Keratinocyte (primary cell): ENCODE data around the gene UNC13C. TPM values are rescaled to one million over a fixed set of nuclear protein-coding genes. Genes with fewer than 3 reads are reported as not detected.

Experiments
- DNase-seq: peaks from one replicate; pipeline ENCODE4 v3.0.0-alpha.2; 2011; ENCODE audit warnings: low read depth, missing footprints, low spot score
- FAIRE-seq: peaks from 2 replicates; lab custom pipeline; 2011; peaks lifted over from hg19 to GRCh38; lab: Jason Lieb, UNC
- H2AFZ ChIP-seq: 2 replicates; pipeline ENCODE4 v1.6.0; 2012; ENCODE audit warnings: low read length, control low read depth, inconsistent platforms; ENCODE audit not compliant: control insufficient read depth
- H3K27ac ChIP-seq: 2 replicates; pipeline ENCODE4 v1.5.1; 2011; ENCODE audit warnings: low read length; ENCODE audit not compliant: control insufficient read depth, insufficient read depth
- H3K27me3 ChIP-seq: 3 replicates; pipeline ENCODE4 v1.6.0; 2011; ENCODE audit warnings: low read length; ENCODE audit not compliant: control insufficient read depth, insufficient read depth; ENCODE audit errors: extremely low read depth
- H3K36me3 ChIP-seq, 2 experiments: 2 replicates in 1 of 2; 3 replicates in 1 of 2; pipeline ENCODE4 v1.5.1; 2011; ENCODE audit warnings: low read length in 2 of 2, mild to moderate bottlenecking in 1 of 2; ENCODE audit not compliant: control insufficient read depth in 2 of 2, insufficient read depth in 2 of 2; ENCODE audit errors: extremely low read depth in 1 of 2
- H3K4me1 ChIP-seq: 3 replicates; pipeline ENCODE4 v1.5.1; 2011; ENCODE audit warnings: low read length; ENCODE audit not compliant: control insufficient read depth, insufficient read depth; ENCODE audit errors: extremely low read depth
- H3K4me2 ChIP-seq: 3 replicates; pipeline ENCODE4 v1.6.0; 2011; ENCODE audit warnings: low read depth, low read length; ENCODE audit not compliant: control insufficient read depth, insufficient read depth; ENCODE audit errors: extremely low read depth
- H3K4me3 ChIP-seq, 3 experiments: fragments of 200-600 bp in 1 of 3; sonication (generic) in 1 of 3; 2 replicates in 2 of 3; 3 replicates in 1 of 3; pipeline ENCODE4 v1.5.1; 2011 to 2016; ENCODE audit warnings: low read length in 3 of 3, mild to moderate bottlenecking in 3 of 3, control low read depth in 2 of 3, inconsistent platforms in 1 of 3, low read depth in 1 of 3, mixed read lengths in 1 of 3, mixed run types in 1 of 3, moderate library complexity in 1 of 3; ENCODE audit not compliant: control insufficient read depth in 2 of 3, insufficient read depth in 2 of 3; ENCODE audit errors: extremely low read depth in 1 of 3
- H3K79me2 ChIP-seq: 2 replicates; pipeline ENCODE4 v1.6.0; 2012; ENCODE audit warnings: low read length; ENCODE audit not compliant: control insufficient read depth, insufficient read depth
- H3K9ac ChIP-seq: 3 replicates; pipeline ENCODE4 v1.6.0; 2011; ENCODE audit warnings: low read length; ENCODE audit not compliant: control insufficient read depth, insufficient read depth; ENCODE audit errors: extremely low read depth
- H3K9me1 ChIP-seq: 3 replicates; pipeline ENCODE4 v1.6.0; 2011; ENCODE audit warnings: low read length; ENCODE audit not compliant: control insufficient read depth, insufficient read depth; ENCODE audit errors: extremely low read depth
- H3K9me3 ChIP-seq: 2 replicates; pipeline ENCODE4 v1.5.1; 2012; ENCODE audit warnings: low read depth, low read length; ENCODE audit not compliant: control insufficient read depth
- H4K20me1 ChIP-seq: 3 replicates; pipeline ENCODE4 v1.6.0; 2011; ENCODE audit warnings: low read length; ENCODE audit not compliant: control insufficient read depth, insufficient read depth; ENCODE audit errors: extremely low read depth
- CTCF ChIP-seq, 3 experiments: IDR thresholded peaks in 1 of 3; conservative IDR thresholded peaks in 1 of 3; optimal IDR thresholded peaks in 1 of 3; 2 replicates in 2 of 3; 3 replicates in 1 of 3; pipeline versions ENCODE3 to v1.5.1; 2011; ENCODE audit warnings: low read length in 3 of 3, mild to moderate bottlenecking in 3 of 3, moderate library complexity in 2 of 3, control low read depth in 1 of 3, inconsistent platforms in 1 of 3; ENCODE audit not compliant: insufficient read depth in 2 of 3; ENCODE audit errors: extremely low read depth in 1 of 3
- EZH2 ChIP-seq: IDR thresholded peaks from one replicate; pipeline ENCODE4 v1.6.1; 2012; ENCODE audit warnings: inconsistent platforms, mild to moderate bottlenecking, low read length, moderate library complexity
- dilution Hi-C: fragments of 300-500 bp; cut with MboI; formaldehyde crosslinking; loops from one replicate; pipeline ENCODE4 v1.7.0; 2020; ENCODE audit warnings: low sequenced_read_pairs; ENCODE audit not compliant: extremely low pct_ligation_motif_present
- polyA plus RNA-seq, 5 experiments: library from polyadenylated mRNA; depleted of rRNA in 3 of 5; stranded (reverse) in 3 of 5; stranded (forward) in 1 of 5; unstranded in 1 of 5; fragments of >200 nt; gene quantifications; 1 replicate in 1 of 5; 2 replicates in 3 of 5; 3 replicates in 1 of 5; pipeline versions ENCODE4 v1.2.1 to v1.2.3, GENCODE V29; 2011 to 2012; ENCODE audit warnings: missing spikeins in 2 of 5, low read depth in 1 of 5, low replicate concordance in 1 of 5

UNC13C gene
- polyA plus RNA-seq, 1 donor (not counting 4 experiments of a cell fraction or from before 2014, with no cell fraction given), result not detected

- no peak for DNase-seq
- TF ChIP-seq EZH2 (no peak), CTCF (optimal IDR thresholded peaks at IDR 0.05 in 1 of 3, IDR thresholded peaks at IDR 0.05 in 1 of 3, conservative IDR thresholded peaks at IDR 0.05 in 1 of 3; ENCODE audit: extremely low read depth in 1 of 3, insufficient read depth in 2 of 3, low read length in 3 of 3) (no peak)
- H3K4me3 ChIP-seq, result no peak overlapping the region
- no peak overlapping the region for H2AFZ ChIP-seq
- H3K9me3 ChIP-seq, result no peaks in the 10 kb centered on the region
- no peak overlapping the region for H3K4me2 ChIP-seq
- no peaks in the 10 kb centered on the region for H3K36me3 ChIP-seq
- H3K79me2 ChIP-seq, result no peaks in the 10 kb centered on the region
- no peak for FAIRE-seq
- H3K27ac ChIP-seq, result no peak overlapping the region
- no peaks in the 10 kb centered on the region for H3K9me1 ChIP-seq
- no peaks in the 10 kb centered on the region for H3K27me3 ChIP-seq
- H3K9ac ChIP-seq, result no peak overlapping the region
- H3K4me1 ChIP-seq, result no peaks in the 10 kb centered on the region
- no peaks in the 10 kb centered on the region for H4K20me1 ChIP-seq
- dilution Hi-C loops, result no loop called here
These were observed 228.5 kb downstream of the UNC13C start for GRCh38 chr15:54206586-54207321.

- DNase-seq (no peak), FAIRE-seq (no peak)
- Histone ChIP-seq H3K27me3 (no peaks in the 10 kb centered on the region), H3K9me1 (no peaks in the 10 kb centered on the region), H4K20me1 (no peaks in the 10 kb centered on the region), H3K36me3 (no peaks in the 10 kb centered on the region), H3K79me2 (no peaks in the 10 kb centered on the region), H3K9ac (no peak overlapping the region), H3K9me3 (no peaks in the 10 kb centered on the region), H2AFZ (no peak overlapping the region), H3K4me3 (no peak overlapping the region), H3K4me2 (no peak overlapping the region), H3K4me1 (no peaks in the 10 kb centered on the region), H3K27ac (no peak overlapping the region)
- TF ChIP-seq CTCF (optimal IDR thresholded peaks at IDR 0.05 in 1 of 3, IDR thresholded peaks at IDR 0.05 in 1 of 3, conservative IDR thresholded peaks at IDR 0.05 in 1 of 3; ENCODE audit: extremely low read depth in 1 of 3, insufficient read depth in 2 of 3, low read length in 3 of 3) (no peak), EZH2 (no peak)
- dilution Hi-C loops, result no loop called here
These were observed 230.5 kb downstream of the UNC13C start for GRCh38 chr15:54208786-54209185.
